B cell (primary cell): ENCODE results near the gene TMC1.

Source experiments
- EZH2 ChIP-seq: IDR thresholded peaks from 2 replicates; pipeline ENCODE4 v1.6.1; 2012; ENCODE audit warnings: borderline replicate concordance, low read depth, mild to moderate bottlenecking, moderate library complexity, low read length; ENCODE audit not compliant: insufficient read depth, poor library complexity, severe bottlenecking
- TF ChIP-seq, protein P1 (sequence below): fragments of 200-600 bp; IDR thresholded peaks from one replicate; pipeline ENCODE4 v1.8.0; 2022; ENCODE audit warnings: antibody characterized with exemption, mild to moderate bottlenecking

GRCh38 chr9:72476100-72476499, 45.3 kb upstream of the TMC1 start:
- TF ChIP-seq, protein P1, sequence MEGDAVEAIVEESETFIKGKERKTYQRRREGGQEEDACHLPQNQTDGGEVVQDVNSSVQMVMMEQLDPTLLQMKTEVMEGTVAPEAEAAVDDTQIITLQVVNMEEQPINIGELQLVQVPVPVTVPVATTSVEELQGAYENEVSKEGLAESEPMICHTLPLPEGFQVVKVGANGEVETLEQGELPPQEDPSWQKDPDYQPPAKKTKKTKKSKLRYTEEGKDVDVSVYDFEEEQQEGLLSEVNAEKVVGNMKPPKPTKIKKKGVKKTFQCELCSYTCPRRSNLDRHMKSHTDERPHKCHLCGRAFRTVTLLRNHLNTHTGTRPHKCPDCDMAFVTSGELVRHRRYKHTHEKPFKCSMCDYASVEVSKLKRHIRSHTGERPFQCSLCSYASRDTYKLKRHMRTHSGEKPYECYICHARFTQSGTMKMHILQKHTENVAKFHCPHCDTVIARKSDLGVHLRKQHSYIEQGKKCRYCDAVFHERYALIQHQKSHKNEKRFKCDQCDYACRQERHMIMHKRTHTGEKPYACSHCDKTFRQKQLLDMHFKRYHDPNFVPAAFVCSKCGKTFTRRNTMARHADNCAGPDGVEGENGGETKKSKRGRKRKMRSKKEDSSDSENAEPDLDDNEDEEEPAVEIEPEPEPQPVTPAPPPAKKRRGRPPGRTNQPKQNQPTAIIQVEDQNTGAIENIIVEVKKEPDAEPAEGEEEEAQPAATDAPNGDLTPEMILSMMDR: no peak
- no peak for TF ChIP-seq EZH2
